Esophagus muscularis mucosa (tissue), 3 donors: ENCODE data around the gene RACGAP1.

Experiments
- POLR2A ChIP-seq: fragments of 450-650 bp; IDR thresholded peaks from one replicate; pipeline ENCODE4 v1.6.1; 2017; ENCODE audit warnings: antibody characterized with exemption, moderate library complexity, mild to moderate bottlenecking, low read depth
- POLR2AphosphoS5 ChIP-seq, 2 donors: sonication (generic); formaldehyde crosslinking; IDR thresholded peaks; one replicate each; pipeline ENCODE4 v1.6.1; 2017; ENCODE audit warnings: antibody characterized with exemption in 2 of 2
- TF ChIP-seq, protein P1 (sequence below), 3 experiments: fragments of 200-600 bp in 2 of 3; fragments of 450-650 bp in 1 of 3; sonication (generic) in 2 of 3; IDR thresholded peaks; one replicate each; pipeline ENCODE4 v1.5.1; 2017 to 2019; ENCODE audit warnings: antibody characterized with exemption in 3 of 3, mild to moderate bottlenecking in 2 of 3, moderate library complexity in 1 of 3

DNA sequence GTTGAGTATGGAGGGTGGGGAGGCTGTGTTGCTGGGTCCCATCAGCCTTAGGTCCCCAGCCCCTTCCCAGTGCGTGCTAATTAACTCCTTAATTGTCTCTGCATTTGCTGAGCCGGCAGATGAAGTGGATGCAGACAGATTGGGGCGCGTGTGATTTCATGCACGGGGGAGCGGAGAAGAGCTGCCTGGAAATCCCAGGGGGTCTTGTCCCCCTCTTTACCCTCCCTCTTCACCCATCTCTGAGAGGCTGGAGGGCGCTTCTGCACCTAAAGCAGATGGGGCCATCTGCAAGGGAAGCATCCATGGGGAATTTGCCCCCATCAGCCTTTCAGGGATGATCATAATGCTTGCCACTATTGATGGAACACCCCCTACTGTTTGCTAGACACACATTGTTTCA lies 27.7 kb upstream of the RACGAP1 start:
- TF ChIP-seq, protein P1, sequence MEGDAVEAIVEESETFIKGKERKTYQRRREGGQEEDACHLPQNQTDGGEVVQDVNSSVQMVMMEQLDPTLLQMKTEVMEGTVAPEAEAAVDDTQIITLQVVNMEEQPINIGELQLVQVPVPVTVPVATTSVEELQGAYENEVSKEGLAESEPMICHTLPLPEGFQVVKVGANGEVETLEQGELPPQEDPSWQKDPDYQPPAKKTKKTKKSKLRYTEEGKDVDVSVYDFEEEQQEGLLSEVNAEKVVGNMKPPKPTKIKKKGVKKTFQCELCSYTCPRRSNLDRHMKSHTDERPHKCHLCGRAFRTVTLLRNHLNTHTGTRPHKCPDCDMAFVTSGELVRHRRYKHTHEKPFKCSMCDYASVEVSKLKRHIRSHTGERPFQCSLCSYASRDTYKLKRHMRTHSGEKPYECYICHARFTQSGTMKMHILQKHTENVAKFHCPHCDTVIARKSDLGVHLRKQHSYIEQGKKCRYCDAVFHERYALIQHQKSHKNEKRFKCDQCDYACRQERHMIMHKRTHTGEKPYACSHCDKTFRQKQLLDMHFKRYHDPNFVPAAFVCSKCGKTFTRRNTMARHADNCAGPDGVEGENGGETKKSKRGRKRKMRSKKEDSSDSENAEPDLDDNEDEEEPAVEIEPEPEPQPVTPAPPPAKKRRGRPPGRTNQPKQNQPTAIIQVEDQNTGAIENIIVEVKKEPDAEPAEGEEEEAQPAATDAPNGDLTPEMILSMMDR (IDR thresholded peaks at IDR 0.05) = no peak
- no peak for TF ChIP-seq POLR2AphosphoS5 (IDR thresholded peaks at IDR 0.05)
- no peak for TF ChIP-seq POLR2A
